SK-N-MC (cell line): ENCODE results near the gene MAML3.

ENCODE experiments used
- EZH2 ChIP-seq: fragments of 200-600 bp; sonication (generic); IDR thresholded peaks from one replicate; pipeline ENCODE4 v1.6.1; 2017; ENCODE audit warnings: antibody characterized with exemption
- FOXP2 ChIP-seq: optimal IDR thresholded peaks from 2 replicates; pipeline ENCODE3; 2011; ENCODE audit warnings: mild to moderate bottlenecking, moderate library complexity; ENCODE audit not compliant: insufficient read depth; ENCODE audit errors: extremely low read length, control extremely low read depth
- POLR2AphosphoS5 ChIP-seq: IDR thresholded peaks from 2 replicates; pipeline ENCODE4 v1.6.1; 2012; ENCODE audit warnings: mild to moderate bottlenecking, low read depth, low read length, borderline replicate concordance

DNA sequence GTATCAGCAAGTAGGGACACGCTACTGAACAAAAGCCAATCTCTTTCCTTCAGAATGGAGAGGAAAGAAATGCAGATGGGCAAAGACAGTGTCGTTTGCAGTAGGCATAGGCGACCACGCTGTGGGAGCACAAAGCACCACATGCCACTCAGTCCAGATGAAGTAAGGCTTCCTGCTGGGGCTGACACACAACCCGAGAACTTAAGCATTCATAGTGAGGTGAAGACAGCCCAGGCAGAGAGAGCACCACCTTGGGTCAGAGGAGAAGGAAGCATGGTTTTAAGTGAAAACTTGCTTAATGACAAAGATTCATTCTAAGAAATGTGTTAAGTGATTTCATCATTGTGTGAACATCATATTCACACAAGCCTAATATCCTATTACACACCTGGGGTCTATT, 249.6 kb downstream of the MAML3 start:
- TF ChIP-seq EZH2 (no peak), POLR2AphosphoS5 (no peak), FOXP2 (no peak)
